SK-N-MC (cell line): ENCODE measurements around the gene CAMTA1.

Experiments used
- DNase-seq: peaks from one replicate; pipeline ENCODE4 v3.0.0-alpha.2; 2011; ENCODE audit warnings: low read depth, low spot score
- H3K27ac ChIP-seq: fragments of 200-600 bp; sonication (generic); 2 replicates; pipeline ENCODE4 v1.5.1; 2016; ENCODE audit warnings: mixed run types
- H3K36me3 ChIP-seq: fragments of 200-600 bp; sonication (generic); 2 replicates; pipeline ENCODE4 v1.6.1; 2017; ENCODE audit warnings: antibody characterized with exemption, low read length, mixed read lengths; ENCODE audit not compliant: insufficient read depth
- H3K4me3 ChIP-seq: fragments of 200-600 bp; sonication (generic); 2 replicates; pipeline ENCODE4 v1.5.1; 2016
- H3K9ac ChIP-seq: fragments of 200-600 bp; sonication (generic); 2 replicates; pipeline ENCODE4 v1.8.0; 2017; ENCODE audit warnings: mixed run types, mixed read lengths; ENCODE audit not compliant: insufficient read length
- H3K9me3 ChIP-seq: fragments of 200-600 bp; sonication (generic); 2 replicates; pipeline ENCODE4 v1.6.1; 2017; ENCODE audit warnings: low read depth, mild to moderate bottlenecking, antibody characterized with exemption, low read length, moderate library complexity, mixed read lengths
- EZH2 ChIP-seq: fragments of 200-600 bp; sonication (generic); IDR thresholded peaks from one replicate; pipeline ENCODE4 v1.6.1; 2017; ENCODE audit warnings: antibody characterized with exemption
- FOXP2 ChIP-seq: optimal IDR thresholded peaks from 2 replicates; pipeline ENCODE3; 2011; ENCODE audit warnings: mild to moderate bottlenecking, moderate library complexity; ENCODE audit not compliant: insufficient read depth; ENCODE audit errors: extremely low read length, control extremely low read depth
- POLR2AphosphoS5 ChIP-seq: IDR thresholded peaks from 2 replicates; pipeline ENCODE4 v1.6.1; 2012; ENCODE audit warnings: mild to moderate bottlenecking, low read depth, low read length, borderline replicate concordance

CAMTA1 gene

DNA sequence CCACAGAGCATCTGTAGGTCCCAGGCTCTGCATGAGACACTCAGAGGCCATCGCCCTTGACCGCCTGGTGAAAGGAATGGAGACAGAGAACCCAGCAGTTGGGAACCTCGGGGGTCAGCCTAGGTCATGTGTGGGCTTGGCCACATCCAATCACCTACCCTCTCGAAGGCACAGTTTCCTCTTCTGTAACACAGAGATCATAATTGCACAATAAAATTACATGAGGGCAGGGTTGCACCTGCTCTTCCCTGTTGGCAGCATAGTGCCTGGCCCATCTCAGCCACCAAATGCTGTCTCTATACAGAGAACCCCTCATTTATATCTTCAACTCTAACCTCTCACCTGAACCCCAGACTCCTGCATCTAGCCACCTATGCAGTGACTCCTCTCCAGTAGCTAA lies 567.7 kb downstream of the CAMTA1 start:
- Histone ChIP-seq H3K9ac (no peak overlapping the region), H3K36me3 (no peaks in the 10 kb centered on the region), H3K4me3 (no peak overlapping the region), H3K9me3 (no peaks in the 10 kb centered on the region), H3K27ac (no peak overlapping the region)
- no peak for DNase-seq
- TF ChIP-seq POLR2AphosphoS5 = no peak
- no peak for TF ChIP-seq FOXP2
- TF ChIP-seq EZH2 = no peak

- Histone ChIP-seq H3K9me3 (no peaks in the 10 kb centered on the region), H3K36me3 (no peaks in the 10 kb centered on the region), H3K9ac (no peak overlapping the region), H3K4me3 (no peak overlapping the region), H3K27ac (no peak overlapping the region)
- TF ChIP-seq FOXP2 = no peak
- TF ChIP-seq EZH2 = no peak
- TF ChIP-seq POLR2AphosphoS5 = no peak
- no peak for DNase-seq
These were observed 570.4 kb downstream of the CAMTA1 start for GRCh38 chr1:7355646-7356045.

- no peak overlapping the region for H3K9ac ChIP-seq
- H3K9me3 ChIP-seq = no peaks in the 10 kb centered on the region
- TF ChIP-seq POLR2AphosphoS5 (no peak), FOXP2 (no peak), EZH2 (no peak)
- H3K4me3 ChIP-seq = no peak overlapping the region
- DNase-seq = no peak
- no peaks in the 10 kb centered on the region for H3K36me3 ChIP-seq
- no peak overlapping the region for H3K27ac ChIP-seq
These were observed 570.8 kb downstream of the CAMTA1 start for GRCh38 chr1:7356079-7356478.

GRCh38 chr1:7358425-7358824 lies 573.2 kb downstream of the CAMTA1 start:
- H3K27ac ChIP-seq = no peak overlapping the region
- no peaks in the 10 kb centered on the region for H3K36me3 ChIP-seq
- no peak for DNase-seq
- no peaks in the 10 kb centered on the region for H3K9me3 ChIP-seq
- no peak overlapping the region for H3K9ac ChIP-seq
- TF ChIP-seq POLR2AphosphoS5 = no peak
- no peak for TF ChIP-seq FOXP2
- no peak for TF ChIP-seq EZH2
- H3K4me3 ChIP-seq = no peak overlapping the region

- Histone ChIP-seq H3K9ac (no peak overlapping the region), H3K9me3 (no peaks in the 10 kb centered on the region), H3K4me3 (no peak overlapping the region), H3K36me3 (no peaks in the 10 kb centered on the region), H3K27ac (no peak overlapping the region)
- TF ChIP-seq POLR2AphosphoS5 (no peak), FOXP2 (no peak), EZH2 (no peak)
- DNase-seq = no peak
These were observed 575.3 kb downstream of the CAMTA1 start for GRCh38 chr1:7360526-7360925.

DNA sequence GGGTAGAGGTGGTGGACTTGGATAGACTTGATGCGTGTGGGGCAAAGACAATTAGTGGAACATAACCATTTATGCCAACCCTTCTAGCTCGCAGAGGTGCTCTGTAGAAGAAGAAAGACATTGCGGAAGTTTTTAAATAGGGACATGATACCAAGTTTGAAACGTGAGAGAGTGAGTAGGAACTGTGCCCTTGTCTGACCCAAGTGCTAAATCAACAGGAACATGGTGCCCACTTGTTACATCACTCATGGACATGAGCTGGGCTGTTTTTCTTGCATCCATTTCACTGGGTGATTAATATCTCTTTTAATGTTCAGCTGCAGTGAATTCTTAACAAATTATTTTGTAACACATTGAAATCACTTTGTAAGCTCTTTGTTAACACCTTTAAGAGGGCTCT lies 577.7 kb downstream of the CAMTA1 start:
- Histone ChIP-seq H3K27ac (no peak overlapping the region), H3K4me3 (no peak overlapping the region), H3K9ac (no peak overlapping the region), H3K36me3 (no peaks in the 10 kb centered on the region), H3K9me3 (no peaks in the 10 kb centered on the region)
- DNase-seq = no peak
- no peak for TF ChIP-seq POLR2AphosphoS5
- no peak for TF ChIP-seq EZH2

- DNase-seq = no peak
- H3K9ac ChIP-seq = no peak overlapping the region
- TF ChIP-seq EZH2 (no peak), FOXP2 (no peak), POLR2AphosphoS5 (no peak)
These were observed 578.2 kb downstream of the CAMTA1 start for GRCh38 chr1:7363450-7363849.

GRCh38 chr1:7365706-7366105 lies 580.5 kb downstream of the CAMTA1 start:
- DNase-seq = no peak
- no peak overlapping the region for H3K27ac ChIP-seq
- H3K4me3 ChIP-seq = no peak overlapping the region
- no peaks in the 10 kb centered on the region for H3K9me3 ChIP-seq
- H3K9ac ChIP-seq = no peak overlapping the region
- H3K36me3 ChIP-seq = no peaks in the 10 kb centered on the region
- TF ChIP-seq EZH2 (no peak), FOXP2 (no peak), POLR2AphosphoS5 (no peak)

More at GRCh38 chr1:7363450-7363849, 578.2 kb downstream of the CAMTA1 start:
- no peak overlapping the region for H3K27ac ChIP-seq
- H3K36me3 ChIP-seq = no peaks in the 10 kb centered on the region
- H3K9me3 ChIP-seq = no peaks in the 10 kb centered on the region
- H3K4me3 ChIP-seq = no peak overlapping the region

DNA sequence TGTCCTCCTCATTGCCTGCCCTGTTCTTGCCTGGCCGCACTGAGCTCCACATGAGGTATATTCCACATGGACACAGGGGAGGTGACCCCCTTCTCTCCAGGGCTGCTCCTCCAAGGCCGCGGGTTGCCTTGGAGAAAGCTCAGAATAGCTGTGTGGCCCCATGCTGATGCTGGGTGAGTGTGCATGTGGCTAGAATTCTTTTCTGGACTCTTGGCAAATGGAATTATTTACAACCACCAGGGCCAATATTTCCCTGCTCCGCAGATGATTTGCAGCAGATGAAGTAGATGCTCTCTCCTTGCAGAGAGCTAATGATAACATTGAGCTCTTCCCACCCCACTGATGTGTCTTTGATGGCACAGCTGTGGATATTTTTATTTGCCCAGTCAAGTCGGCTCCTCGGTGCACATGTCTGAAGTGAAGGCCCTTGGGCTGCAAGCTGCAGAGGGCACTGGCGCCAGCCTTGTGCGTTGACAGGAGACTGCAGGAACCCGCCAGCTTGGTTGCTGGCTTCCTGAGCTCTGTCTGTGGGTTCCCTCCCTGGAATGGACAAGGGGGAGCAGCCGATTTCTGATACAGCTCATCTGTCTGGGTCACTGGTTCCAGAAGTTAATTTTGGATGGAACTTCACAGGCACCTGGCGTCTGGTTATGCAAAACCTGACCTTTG lies 581.2 kb downstream of the CAMTA1 start:
- Histone ChIP-seq H3K4me3 (no peak overlapping the region), H3K27ac (no peak overlapping the region), H3K9ac (no peak overlapping the region), H3K36me3 (no peaks in the 10 kb centered on the region), H3K9me3 (no peaks in the 10 kb centered on the region)
- no peak for DNase-seq
- TF ChIP-seq FOXP2 (no peak), POLR2AphosphoS5 (no peak), EZH2 (no peak)
